ENCODE measurements around the gene TBC1D3G.
"Not testable (repeated sequence)": the region's sequence is repeated elsewhere in the genome, so short reads cannot be mapped to it uniquely, and the experiment has no call there.

The TBC1D3G gene

GRCh38 chr17:36323584-36323983 is at the start of gene TBC1D3G:
Gene TBC1D3G (plus strand): TSS chr17:36323884. CDS start chr17:36325412, 1,528 bp downstream.
- not testable (repeated sequence) for DNase-seq

GRCh38 chr17:36283256-36283655 is 40.4 kb upstream of the TBC1D3G start:
- not testable (repeated sequence) for DNase-seq

GRCh38 chr17:36284219-36284618 is 39.5 kb upstream of the TBC1D3G start:
- DNase-seq = not testable (repeated sequence)

GRCh38 chr17:36289965-36290612 is 33.6 kb upstream of the TBC1D3G start:
- DNase-seq = not testable (repeated sequence)

- DNase-seq = not testable (repeated sequence)
Observed at GRCh38 chr17:36295161-36295560, 28.5 kb upstream of the TBC1D3G start.

GRCh38 chr17:36315736-36316135 is 7.9 kb upstream of the TBC1D3G start:
- not testable (repeated sequence) for DNase-seq

GRCh38 chr17:36362496-36362895 is 38.8 kb downstream of the TBC1D3G start:
- DNase-seq = not testable (repeated sequence)

GRCh38 chr17:36375938-36376337 is 52.3 kb downstream of the TBC1D3G start:
- not testable (repeated sequence) for DNase-seq
